ENCODE results near the gene DUSP7.

DNA sequence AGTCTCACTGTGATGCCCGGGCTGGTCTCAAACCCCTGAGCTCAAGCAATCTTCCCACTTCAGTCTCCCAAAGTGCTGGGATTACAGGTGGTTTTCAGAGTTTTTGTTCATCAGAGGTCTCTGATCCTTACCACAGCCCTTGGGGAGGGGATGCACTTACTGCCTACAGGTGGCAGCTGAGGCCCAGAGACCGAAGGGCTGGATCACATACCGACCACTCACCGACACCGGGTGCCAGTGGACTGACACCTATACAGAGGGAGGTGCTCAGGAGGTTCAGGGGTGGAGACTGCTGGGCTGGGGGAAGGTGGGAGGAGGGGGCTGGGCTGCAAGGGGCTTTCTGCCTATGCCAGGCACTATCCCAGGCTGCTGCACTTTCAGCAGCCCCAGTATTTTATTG is 19.5 kb downstream of the DUSP7 start:
- no peak for TF ChIP-seq CTCF (IDR thresholded peaks at IDR 0.05; ENCODE audit: insufficient read depth, low read length, poor library complexity, severe bottlenecking)
- no peak for TF ChIP-seq EZH2phosphoT487 (conservative IDR thresholded peaks at IDR 0.05; ENCODE audit: low read length)

All from SU-DHL-6 (cell line).